ENCODE data around the gene TEX2. TPM values are rescaled to one million over a fixed set of nuclear protein-coding genes. Genes with fewer than 3 reads are reported as not detected.

Gene TEX2
- total and polyA plus RNA-seq, 2 of the 13 experiments (the other 11 are each of a cell fraction or from before 2014, with no cell fraction given): 21.4 to 37.7 TPM

- TF ChIP-seq ZNF615 (CRISPR knock-in tag; IDR thresholded peaks at IDR 0.05; ENCODE audit: borderline replicate concordance): no peak
- no peak for TF ChIP-seq EZH2 (conservative IDR thresholded peaks at IDR 0.05; ENCODE audit: low read depth, low read length)
- TF ChIP-seq GATAD2A (CRISPR knock-in tag; IDR thresholded peaks at IDR 0.05): peak; percentile 96
- TF ChIP-seq ZNF264 (CRISPR knock-in tag; IDR thresholded peaks at IDR 0.05): 0 out of 2 replicates have a peak, but pooled peaks have one; percentile 41
- TF ChIP-seq ATM (IDR thresholded peaks at IDR 0.05; ENCODE audit: borderline replicate concordance): no peak
- TF ChIP-seq ZNF362 (CRISPR knock-in tag; IDR thresholded peaks at IDR 0.05; ENCODE audit: borderline replicate concordance): peak; percentile 50; the same call in 1 of the 2 replicates
- no peak for TF ChIP-seq ZNF747 (CRISPR knock-in tag; IDR thresholded peaks at IDR 0.05; ENCODE audit: borderline replicate concordance)
- peak; percentile 23; the same call in 1 of the 2 replicates for TF ChIP-seq SP2 (CRISPR knock-in tag; IDR thresholded peaks at IDR 0.05)
- 0 out of 2 replicates have a peak, but pooled peaks have one; percentile 51 for TF ChIP-seq ZBTB38 (CRISPR knock-in tag; IDR thresholded peaks at IDR 0.05)
- TF ChIP-seq FOXP4 (CRISPR knock-in tag; IDR thresholded peaks at IDR 0.05): peak; percentile 94
- TF ChIP-seq ZMYM4 (CRISPR knock-in tag; IDR thresholded peaks at IDR 0.05): peak; percentile 73
- TF ChIP-seq HNF4G (IDR thresholded peaks at IDR 0.05; ENCODE audit: borderline replicate concordance, low read depth, low read length): peak; percentile 61; the same call in 1 of the 2 replicates
- peak; percentile 78 for TF ChIP-seq HNF4G (CRISPR knock-in tag; IDR thresholded peaks at IDR 0.05; ENCODE audit: borderline replicate concordance, low read depth)
- no peak for TF ChIP-seq ZNF44 (CRISPR knock-in tag; IDR thresholded peaks at IDR 0.05)
- peak; percentile 67; the same call in 1 of the 2 replicates for TF ChIP-seq MXD4 (CRISPR knock-in tag; IDR thresholded peaks at IDR 0.05)
- peak; percentile 56; the same call in 1 of the 2 replicates for TF ChIP-seq ZNF772 (CRISPR knock-in tag; IDR thresholded peaks at IDR 0.05)
- TF ChIP-seq RXRB (CRISPR knock-in tag; IDR thresholded peaks at IDR 0.05; ENCODE audit: borderline replicate concordance): peak; percentile 87
- TF ChIP-seq ZNF619 (CRISPR knock-in tag; IDR thresholded peaks at IDR 0.05): no peak
- TF ChIP-seq NR2F1 (CRISPR knock-in tag; IDR thresholded peaks at IDR 0.05): peak; percentile 20 to 73; a peak in 1 of 4 replicates
- peak; percentile 62 for TF ChIP-seq CTCF (CRISPR knock-in tag; IDR thresholded peaks at IDR 0.05)
- TF ChIP-seq ZBTB10 (CRISPR knock-in tag; IDR thresholded peaks at IDR 0.05; ENCODE audit: borderline replicate concordance): peak; percentile 88
- TF ChIP-seq ELF1 (CRISPR knock-in tag; IDR thresholded peaks at IDR 0.05): 0 out of 2 replicates have a peak, but pooled peaks have one; percentile 27
Observed at GRCh38 chr17:64178011-64178825, 84.8 kb downstream of the TEX2 start (continued).

Data from HepG2 (cell line).